HUDEP-2 (cell line): Measurements from ENCODE around the gene ARHGEF12.

ENCODE experiments used
- DNase-seq, 76 experiments: peaks; one replicate each; lab custom pipeline; 2025; ENCODE audit not compliant: unreplicated experiment in 76 of 76; lab: John Stamatoyannopoulos, UW

ARHGEF12 gene

DNA sequence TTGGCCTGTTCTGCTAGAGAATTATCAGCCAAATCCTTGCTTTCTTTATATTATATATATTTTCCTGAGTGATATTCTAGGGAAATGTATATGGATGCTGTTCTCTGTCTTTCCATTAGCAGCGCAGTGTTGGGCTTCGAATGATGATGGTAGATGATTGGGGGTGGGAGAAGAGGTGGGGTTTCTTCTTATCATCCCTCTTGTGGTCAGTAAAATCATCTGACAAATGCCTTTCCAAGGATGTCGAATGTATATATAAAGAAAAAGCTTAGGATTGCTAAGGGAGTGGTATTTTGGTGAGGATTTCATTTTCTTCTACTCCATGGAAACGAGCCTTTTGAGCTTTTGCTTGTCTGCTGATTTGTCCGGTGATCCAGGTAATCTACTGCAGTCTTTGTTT lies 48.9 kb downstream of the ARHGEF12 start:
- no peak for DNase-seq

DNA sequence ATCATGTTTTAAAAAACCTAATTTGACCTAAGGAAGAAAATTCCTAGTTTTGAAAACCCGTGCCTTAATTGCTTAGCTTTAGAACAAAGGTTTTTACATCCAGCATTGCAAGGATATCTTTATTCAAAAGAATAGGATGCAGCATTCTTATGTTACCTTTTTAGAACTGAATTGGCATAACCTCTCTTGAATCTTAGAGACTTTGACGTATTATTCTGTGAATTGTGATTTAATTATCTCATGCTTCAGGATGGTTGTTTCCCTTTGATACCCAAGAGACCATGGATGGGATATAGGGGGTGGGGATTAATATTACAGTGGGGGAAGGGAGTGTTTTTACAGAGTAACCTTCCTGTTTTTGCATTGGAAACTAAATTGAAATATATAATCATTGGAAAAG lies 49.4 kb downstream of the ARHGEF12 start:
- no peak for DNase-seq

DNA sequence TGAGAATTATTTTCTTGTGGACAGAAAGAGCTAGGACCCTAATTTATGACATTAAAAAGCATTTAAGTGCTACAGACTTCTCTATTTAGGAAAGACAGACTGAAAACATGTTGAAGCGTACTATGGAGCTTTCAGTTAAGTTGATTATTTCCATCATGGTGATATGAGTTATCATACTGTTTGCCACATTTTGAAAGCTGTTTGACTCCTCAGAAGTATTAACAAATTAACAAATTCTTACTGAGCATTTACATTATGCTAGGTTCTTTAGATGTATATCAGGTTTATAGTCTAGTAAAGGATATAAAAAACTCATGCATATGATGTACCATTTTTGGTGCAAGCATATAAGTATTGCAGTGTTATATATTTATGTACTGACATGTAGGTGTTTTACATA lies 50.1 kb downstream of the ARHGEF12 start:
- DNase-seq, result no peak

DNA sequence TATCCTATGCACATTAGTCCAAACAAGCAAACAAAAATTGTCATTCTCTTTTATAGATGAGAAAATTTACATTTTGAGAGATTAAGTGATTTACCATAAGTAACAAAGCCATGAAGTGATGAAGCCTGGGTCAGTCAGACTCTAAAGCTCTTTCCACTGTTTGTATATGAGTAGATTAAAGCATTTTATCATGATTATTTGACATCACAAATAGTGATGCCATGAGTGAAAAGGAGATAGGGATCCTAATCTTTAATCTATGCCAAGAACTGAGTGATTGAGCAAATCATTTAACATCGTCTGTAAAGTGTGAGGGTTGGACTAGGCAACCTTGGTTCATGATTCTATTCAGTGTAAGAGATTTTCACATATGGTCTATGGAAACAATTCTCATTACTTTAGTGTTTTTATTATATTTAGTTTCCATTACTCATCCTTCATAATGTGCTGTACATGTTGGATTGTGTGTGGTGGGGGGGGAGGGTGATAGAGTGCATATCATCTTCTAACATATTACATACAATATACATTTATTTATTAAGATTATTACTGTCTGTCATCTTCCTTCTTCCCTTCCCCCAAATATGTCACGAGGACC lies 50.7 kb downstream of the ARHGEF12 start:
- DNase-seq, result no peak

DNA sequence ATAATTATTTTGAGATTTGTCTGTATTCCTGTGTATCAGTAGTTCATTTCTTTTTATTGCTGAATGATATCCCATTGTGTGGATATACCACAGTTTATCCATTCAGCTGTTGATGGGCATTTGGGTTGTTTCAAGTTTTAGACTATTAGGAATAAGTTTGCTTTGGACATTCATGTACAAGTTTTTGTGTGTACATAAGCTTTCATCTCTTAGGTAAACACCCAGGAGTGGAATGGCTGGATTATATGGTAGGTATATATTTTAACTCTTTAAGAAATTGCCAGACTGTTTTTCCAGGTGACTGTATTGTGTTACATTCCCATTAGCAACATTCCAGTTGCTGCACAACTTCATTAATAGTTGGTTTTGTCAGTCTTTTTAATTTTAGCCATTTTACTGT lies 52.0 kb downstream of the ARHGEF12 start:
- DNase-seq, result no peak

DNA sequence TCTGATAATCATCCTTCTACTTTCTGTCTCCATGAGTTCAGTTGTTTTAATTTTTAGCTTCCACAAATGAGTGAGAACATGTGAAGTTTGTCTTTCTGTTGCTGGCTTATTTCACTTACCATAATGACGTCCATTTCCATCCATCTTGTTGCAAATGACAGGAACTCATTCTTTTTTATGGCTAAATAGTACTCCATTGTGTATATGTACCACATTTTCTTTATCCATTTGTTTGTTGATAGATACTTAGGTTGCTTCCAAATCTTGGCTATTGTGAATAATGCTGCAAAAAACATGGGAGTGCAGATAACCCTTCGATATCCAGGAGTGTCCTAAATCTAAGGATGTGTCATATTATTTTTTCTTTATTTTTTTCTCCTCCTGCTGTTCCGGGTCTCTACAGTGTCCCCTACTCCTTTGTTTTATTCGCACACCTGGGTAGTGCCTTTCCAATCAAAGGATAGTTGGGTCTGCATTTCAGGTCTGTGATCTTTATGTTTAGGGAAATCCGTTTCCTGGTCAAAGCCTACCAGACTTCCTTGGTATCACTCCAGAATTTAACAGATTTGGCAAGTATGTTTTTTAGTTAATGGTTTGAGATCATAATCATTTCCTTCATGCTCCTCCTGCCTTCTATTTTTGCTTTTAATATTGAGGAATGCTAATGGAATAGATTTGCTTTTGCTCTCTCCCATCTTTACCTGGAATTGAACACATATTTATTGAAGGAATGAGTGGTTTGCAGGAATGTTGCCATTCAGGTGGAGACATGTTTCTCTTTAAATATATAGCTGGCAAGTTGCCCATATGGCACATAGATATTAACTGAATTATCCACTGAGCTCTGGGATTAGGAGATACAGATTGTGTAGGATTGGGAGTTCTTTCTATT lies 53.7 kb downstream of the ARHGEF12 start:
- no peak for DNase-seq

DNA sequence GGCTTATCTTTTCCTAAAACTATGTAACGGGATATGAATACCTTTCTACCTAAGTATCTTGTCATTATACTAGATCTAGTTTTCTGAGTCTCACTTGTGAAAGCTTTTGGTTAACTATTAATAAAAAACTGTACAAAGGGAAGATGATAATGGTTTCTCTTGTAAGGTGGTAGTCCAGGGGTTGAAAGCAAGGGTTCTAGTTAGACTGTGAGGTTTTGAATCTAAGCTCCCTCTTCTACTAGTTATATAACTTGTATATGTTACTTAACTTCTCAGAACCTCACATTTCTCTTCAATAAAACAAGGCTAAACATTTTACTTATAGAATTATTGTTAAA lies 54.3 kb downstream of the ARHGEF12 start:
- DNase-seq, result no peak

DNA sequence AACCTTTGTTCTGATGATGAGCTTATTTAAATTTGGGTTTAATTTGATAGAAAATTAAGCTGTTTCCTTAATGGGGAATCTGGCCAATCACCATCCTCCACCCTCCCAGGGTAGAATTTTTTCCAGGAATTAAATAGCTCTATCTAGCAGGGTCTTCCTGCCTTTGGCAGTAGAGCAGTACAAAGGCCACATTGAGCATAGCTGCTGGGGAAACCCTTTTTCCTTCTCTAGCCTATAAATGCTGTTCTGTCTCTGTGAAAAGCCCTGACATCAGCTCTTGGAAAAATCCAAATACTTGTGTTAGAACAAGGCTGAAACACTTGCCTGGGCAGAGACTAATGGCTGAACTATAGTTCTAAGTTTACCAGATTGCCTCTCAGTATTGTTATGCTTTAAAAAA lies 55.1 kb downstream of the ARHGEF12 start:
- DNase-seq, result no peak

DNA sequence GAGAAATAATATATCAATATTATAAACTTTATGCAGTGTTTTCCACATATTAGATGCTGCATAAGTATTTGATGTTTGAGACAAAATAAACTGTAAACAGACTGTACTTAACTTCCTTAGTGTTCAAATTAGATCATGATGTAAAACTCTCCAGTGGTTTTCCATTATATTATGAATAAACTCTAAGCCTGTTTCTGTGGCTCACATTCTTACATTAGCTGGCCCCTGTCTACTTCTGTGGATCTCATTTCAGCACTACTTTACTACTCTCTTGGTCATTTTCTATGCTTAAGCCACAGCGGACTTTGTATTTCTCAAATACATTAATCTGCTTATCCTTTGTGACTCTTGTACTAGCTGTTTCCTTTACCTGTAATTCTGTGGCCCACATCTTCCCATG lies 55.6 kb downstream of the ARHGEF12 start:
- no peak for DNase-seq

DNA sequence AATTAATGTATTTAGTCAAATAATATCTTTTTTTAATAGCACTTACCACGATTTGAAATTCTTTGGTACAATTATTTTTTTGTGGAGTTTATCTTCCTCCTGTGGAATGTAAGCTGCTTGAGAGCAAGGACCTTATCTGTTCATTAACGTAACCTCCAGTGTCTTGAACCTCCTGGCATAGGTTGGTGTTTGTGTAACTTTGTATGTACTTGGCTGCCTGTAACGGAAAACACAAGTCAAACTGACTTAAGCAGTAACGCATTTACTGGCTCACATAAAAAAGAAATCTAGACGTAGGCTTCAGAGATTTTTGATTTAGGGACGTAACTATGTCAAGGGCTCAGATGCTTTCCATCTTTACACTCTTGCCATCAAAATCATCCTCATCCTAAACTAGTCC lies 56.1 kb downstream of the ARHGEF12 start:
- DNase-seq, result no peak

DNA sequence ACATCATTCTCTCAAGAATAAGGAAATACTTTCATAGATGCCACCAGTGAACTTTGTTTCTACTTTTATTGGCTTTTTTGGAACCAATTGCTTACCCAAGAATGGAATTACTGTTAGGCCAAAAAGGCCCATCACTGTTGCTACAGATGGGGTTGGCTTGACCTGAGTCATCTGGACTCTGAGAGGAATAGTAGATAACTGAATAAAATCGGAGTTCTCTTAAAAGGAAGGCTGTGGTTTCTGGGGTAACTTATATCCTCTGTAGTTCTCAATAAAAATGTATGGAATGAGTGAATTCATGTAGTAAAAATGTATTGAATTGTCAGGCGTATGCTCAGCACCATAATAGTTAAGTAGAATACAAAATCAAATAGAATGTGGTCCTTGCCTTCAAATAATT lies 56.6 kb downstream of the ARHGEF12 start:
- DNase-seq, result no peak

DNA sequence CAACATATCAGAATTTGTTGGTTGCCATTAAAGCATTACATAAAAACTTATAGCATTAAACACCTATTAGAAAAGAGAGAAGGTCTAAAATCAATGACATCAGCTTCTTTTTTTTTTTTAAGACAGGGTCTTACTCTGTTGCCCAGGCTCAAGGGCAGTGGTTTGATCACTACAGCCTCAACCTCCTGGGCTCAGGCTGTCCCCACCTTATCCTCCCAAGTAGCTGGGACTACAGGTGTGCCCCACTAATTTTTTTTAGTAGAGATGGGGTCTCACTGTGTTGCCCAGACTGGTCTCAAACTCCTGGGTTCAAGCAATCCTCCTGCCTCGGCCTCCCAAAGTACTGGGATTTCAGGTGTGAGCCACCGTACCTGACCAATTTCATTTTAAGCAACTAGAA lies 57.9 kb downstream of the ARHGEF12 start:
- DNase-seq, result no peak

DNA sequence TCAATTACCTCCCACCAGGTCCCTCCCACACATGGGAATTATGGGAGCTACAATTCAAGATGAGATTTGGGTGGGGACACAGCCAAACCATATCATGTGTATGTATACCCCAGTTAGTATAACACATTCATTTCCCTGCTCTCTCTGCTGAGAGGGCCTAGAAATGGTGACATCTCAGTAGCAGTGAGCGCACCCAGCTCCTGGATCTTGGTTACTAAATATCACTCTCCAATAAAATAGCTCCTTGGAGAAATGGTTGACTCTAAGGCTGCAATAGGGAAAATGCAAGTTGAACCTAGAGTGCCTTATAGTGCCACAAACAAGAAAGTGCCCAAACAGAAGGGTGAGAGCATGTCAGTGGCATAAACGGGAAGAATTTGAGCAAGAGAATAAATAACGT lies 59.6 kb downstream of the ARHGEF12 start:
- no peak for DNase-seq

DNA sequence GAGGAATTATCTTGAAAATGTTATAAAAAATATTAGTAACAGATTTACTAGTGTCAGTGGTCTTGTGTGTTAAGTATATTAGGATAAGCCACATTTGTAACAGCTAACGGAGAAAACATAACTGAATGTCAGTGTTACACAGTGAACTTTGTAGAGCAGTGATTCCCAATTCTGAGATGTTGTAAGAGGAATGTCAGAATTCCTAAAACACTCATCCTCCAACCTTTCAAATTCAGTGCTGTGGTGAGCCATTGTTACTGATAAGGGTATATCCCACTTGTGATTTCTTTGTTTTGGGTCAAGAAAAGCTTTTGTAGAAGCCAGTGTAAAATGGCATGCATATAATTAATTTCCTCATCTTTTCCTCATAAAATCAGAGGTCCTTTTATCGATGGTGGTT lies 61.9 kb downstream of the ARHGEF12 start:
- no peak for DNase-seq

DNA sequence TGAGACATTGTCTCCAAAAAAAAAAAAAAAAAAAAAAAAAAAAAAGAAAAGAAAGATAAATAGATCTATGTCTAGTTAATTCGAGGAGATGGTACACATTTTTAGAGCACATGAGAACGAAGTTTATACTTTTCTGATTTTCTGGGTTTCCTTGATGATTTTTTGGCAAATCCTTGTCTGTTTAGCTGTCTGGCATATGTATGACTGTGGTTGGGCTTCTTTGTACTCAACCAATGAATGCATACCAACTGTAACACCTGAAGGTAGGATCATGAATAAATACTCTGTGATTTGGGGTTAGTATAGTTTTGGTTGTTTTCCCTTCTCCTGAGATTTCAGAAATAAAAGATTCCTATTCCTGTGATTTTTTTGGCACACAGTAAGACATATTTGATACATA lies 63.1 kb downstream of the ARHGEF12 start:
- DNase-seq, result no peak

DNA sequence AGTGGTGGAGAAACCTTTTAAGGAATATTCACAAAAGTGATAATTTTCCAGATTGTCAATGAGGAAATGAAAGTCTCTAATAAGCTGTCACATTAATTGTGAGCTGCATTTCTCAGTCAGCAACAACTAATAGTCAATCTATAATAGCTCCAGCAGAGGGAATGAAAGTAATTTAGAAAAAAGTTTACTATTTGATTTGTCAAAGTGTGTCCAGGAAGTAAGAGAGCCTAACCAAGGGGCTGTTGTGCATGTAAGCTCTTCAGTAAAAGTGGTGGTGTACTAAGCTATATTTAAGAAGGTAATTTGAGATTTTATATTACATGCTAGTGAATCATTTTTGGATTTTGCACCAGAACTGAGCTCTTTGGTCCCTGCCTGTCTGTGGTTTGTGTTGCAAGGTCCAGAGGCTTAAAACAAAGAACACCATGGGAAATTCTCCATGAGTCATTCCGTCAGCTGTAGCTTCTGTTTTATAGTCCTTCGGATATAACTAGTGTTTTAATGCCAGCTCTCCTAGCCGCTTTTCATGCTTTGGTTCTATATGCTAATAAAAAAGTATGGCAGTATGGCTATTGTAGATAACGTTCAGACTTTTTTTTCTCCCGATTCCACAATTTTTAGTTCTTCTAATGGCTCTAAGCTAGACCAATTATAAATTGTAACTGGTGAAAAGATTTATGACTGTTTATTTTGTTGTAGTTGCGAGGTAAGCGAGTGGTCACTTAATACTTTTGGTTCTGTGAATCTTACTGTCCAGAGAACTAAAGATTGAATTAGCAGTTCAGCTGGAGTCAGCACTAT lies 64.6 kb downstream of the ARHGEF12 start:
- DNase-seq, result no peak

DNA sequence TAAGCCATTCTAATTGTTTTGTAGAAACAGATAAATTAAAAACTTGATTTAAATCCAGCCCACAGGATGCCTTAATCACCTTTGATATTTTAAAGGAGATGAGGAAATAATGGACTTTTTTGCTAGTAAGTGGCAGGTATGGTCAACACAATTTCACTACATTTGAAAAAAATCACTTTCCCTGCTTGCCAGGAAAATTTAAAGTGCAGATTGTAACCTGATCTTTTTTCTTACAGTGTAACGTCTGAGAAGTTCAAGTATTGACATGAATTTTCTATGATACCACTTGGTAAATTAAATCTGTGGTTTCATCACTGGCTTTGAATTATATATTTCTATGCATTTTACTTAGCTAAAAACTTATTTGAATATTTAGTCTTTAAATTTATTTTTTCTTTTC lies 65.3 kb downstream of the ARHGEF12 start:
- DNase-seq, result no peak

DNA sequence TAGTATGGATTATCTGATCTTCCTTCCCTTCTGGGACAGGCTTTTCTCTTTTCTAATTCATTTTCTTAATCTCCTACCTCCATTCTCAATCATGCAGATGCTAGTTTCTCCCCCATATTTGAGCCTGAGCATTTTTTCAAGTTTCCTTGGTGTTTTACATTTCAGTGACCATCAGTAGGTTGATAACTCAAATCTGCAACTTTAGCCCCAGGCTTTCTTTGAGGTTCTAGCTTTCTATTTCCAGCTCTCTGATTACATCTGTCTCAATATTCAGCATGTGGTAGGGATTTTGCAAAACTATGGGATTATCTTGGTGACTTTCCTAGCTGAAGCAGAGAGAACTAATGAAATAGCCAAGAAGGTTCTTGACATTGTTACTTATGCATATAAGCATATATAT lies 67.8 kb downstream of the ARHGEF12 start:
- DNase-seq, result no peak

DNA sequence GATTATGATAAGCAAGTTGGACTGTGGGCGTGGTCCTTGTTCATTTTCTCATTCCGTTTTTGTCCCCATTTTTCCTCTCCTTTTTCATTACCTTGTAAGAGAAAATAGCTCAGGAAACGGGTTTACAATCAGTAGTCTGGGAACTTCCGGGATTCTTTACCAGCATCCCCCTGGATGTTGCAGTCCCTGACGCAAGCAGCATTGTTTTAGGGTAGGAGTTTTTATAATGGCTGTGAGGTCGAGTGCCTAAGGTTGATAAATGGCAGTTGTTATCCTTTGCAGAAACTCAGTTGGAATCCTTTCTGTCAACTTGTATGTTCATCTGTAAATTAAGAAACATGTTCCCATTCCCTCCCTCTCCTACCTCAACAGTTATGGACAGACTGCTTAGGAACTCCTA lies 68.3 kb downstream of the ARHGEF12 start:
- no peak for DNase-seq

DNA sequence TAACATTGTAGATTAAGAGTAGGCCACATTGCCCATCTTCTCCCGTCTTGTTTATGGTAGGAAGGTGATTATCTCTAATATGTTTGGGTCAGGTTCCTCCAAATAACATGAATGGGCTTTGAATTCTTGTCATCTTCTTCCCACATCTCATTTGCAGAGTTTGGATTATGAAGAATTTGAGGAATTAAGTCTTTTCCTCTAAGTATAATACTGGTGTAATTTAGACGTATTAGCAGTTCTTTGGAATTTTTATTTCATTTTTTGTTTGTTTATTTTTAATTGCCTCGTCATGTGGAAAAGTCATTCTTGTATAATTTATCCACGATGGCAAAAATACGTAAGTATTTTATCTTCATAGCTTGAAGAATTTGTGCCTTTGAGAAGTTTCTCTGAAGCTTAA lies 73.4 kb downstream of the ARHGEF12 start:
- DNase-seq, result no peak

DNA sequence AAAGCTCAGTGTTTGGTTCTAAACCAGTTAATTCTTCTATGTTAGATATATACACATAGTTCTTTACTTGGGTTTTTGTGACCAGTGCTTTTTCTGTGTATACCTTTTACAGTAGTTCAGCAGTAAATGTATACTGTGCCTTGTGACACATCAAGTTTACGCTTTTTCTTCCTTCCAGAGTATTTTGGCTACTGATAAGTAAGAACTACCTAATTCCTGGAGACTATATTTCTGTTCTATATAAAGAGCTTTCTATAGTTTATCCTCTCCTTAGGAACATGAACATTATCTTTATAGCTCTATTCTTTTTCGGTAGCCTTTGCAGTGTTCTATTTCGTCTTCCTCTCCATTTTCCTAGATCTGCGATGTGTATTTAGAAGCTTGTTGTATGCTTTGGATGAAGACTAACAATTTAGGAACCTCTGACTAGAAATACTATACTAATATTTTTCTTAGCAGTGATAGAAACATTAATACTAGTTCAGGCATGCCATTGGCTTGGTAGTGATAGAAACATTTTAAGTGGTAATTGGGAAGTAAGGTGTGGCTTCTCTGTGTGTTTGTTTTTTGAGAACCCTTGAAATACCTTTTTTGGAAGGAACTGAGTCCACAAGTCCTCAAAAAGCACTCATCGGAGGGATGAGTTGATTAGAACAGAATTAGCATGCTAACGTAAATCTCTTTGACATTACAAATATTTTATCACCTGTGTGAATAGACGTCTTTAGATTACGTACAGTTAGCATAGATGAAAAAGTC lies 74.6 kb downstream of the ARHGEF12 start:
- DNase-seq, result no peak
